ENCODE measurements around the gene SLC22A23. TPM values are rescaled to one million over a fixed set of nuclear protein-coding genes. Genes with fewer than 3 reads are reported as not detected.

SLC22A23 gene
- total RNA-seq, 1 experiment from 2014 or later = 38.2 TPM

GRCh38 chr6:3397229-3398164 lies 59.4 kb downstream of the SLC22A23 start:
- DNase-seq (ENCODE audit: low spot score) = no peak
- 0 out of 2 replicates have a peak, but pooled peaks cover 2% of the 10 kb centered on the region for H3K36me3 Mint-ChIP-seq
- CTCF ChIA-PET = interaction anchor here (1.0 to 1.8 kb wide), 3 partner anchors 14 to 352 kb away, joined by 3 to 5 read pairs (median 3); no protein-coding TSS in a partner anchor
- no peak for ATAC-seq
- H3K27me3 Mint-ChIP-seq (ENCODE audit: low read depth) = no peaks in the 10 kb centered on the region
- POLR2A ChIA-PET = no interaction called here
- H3K9me3 Mint-ChIP-seq = no peaks in the 10 kb centered on the region
- peak overlapping the region; percentile 74; the same call in 1 of the 2 replicates for H3K27ac Mint-ChIP-seq
- H3K4me3 Mint-ChIP-seq = no peak overlapping the region
- H3K4me1 Mint-ChIP-seq = peaks cover 29% of the 10 kb centered on the region
- no peak for TF ChIP-seq RELA (CRISPR knock-in tag; IDR thresholded peaks at IDR 0.05; ENCODE audit: borderline replicate concordance)

GRCh38 chr6:3396503-3397180 lies 60.2 kb downstream of the SLC22A23 start:
- TF ChIP-seq FOXJ3 (CRISPR knock-in tag; IDR thresholded peaks at IDR 0.05; ENCODE audit: borderline replicate concordance) = no peak
- no peak for TF ChIP-seq TP53 (CRISPR knock-in tag; IDR thresholded peaks at IDR 0.05)
- TF ChIP-seq ZNF281 (CRISPR knock-in tag; IDR thresholded peaks at IDR 0.05) = no peak
- no peak for TF ChIP-seq ARID4B (CRISPR knock-in tag; IDR thresholded peaks at IDR 0.05; ENCODE audit: borderline replicate concordance)
- TF ChIP-seq ZNF416 (CRISPR knock-in tag; IDR thresholded peaks at IDR 0.05) = no peak
- ChIA-PET CTCF (interaction anchor here (1.0 to 1.8 kb wide), 4 partner anchors 14 to 352 kb away, joined by 3 to 5 read pairs (median 4); no protein-coding TSS in a partner anchor), POLR2A (no interaction called here)
- no peaks in the 10 kb centered on the region for H3K36me3 Mint-ChIP-seq
- no peaks in the 10 kb centered on the region for H3K27me3 Mint-ChIP-seq (ENCODE audit: low read depth)
- peaks cover 24% of the 10 kb centered on the region for H3K4me1 Mint-ChIP-seq
- H3K4me3 Mint-ChIP-seq = no peak overlapping the region
- ATAC-seq (no peak), DNase-seq (ENCODE audit: low spot score) (no peak)
- H3K9me3 Mint-ChIP-seq = no peaks in the 10 kb centered on the region
- H3K27ac Mint-ChIP-seq = peak overlapping the region; percentile 74; the same call in 1 of the 2 replicates

- ATAC-seq (no peak), DNase-seq (ENCODE audit: low spot score) (no peak)
- POLR2A ChIA-PET = no interaction called here
- peaks cover 24% of the 10 kb centered on the region for H3K4me1 Mint-ChIP-seq
- H3K36me3 Mint-ChIP-seq = 0 out of 2 replicates have a peak, but pooled peaks cover 3% of the 10 kb centered on the region
- no peak overlapping the region for H3K4me3 Mint-ChIP-seq
- no peaks in the 10 kb centered on the region for H3K27me3 Mint-ChIP-seq (ENCODE audit: low read depth)
- CTCF ChIA-PET = no interaction called here
- H3K9me3 Mint-ChIP-seq = no peaks in the 10 kb centered on the region
- H3K27ac Mint-ChIP-seq = no peak overlapping the region
- TF ChIP-seq ZNF317 (CRISPR knock-in tag; IDR thresholded peaks at IDR 0.05; ENCODE audit: borderline replicate concordance, low read depth) (no peak), EMX1 (CRISPR knock-in tag; IDR thresholded peaks at IDR 0.05) (no peak), NFATC4 (CRISPR knock-in tag; IDR thresholded peaks at IDR 0.05) (no peak), ESRRA (CRISPR knock-in tag; IDR thresholded peaks at IDR 0.05; ENCODE audit: borderline replicate concordance) (no peak), CREB1 (CRISPR knock-in tag; IDR thresholded peaks at IDR 0.05) (no peak), TCF7 (CRISPR knock-in tag; IDR thresholded peaks at IDR 0.05; ENCODE audit: low read depth) (no peak), CDX4 (CRISPR knock-in tag; IDR thresholded peaks at IDR 0.05; ENCODE audit: borderline replicate concordance) (no peak), NFYB (CRISPR knock-in tag; conservative IDR thresholded peaks at IDR 0.05; ENCODE audit: low read depth) (no peak), CTCF (IDR thresholded peaks at IDR 0.05) (no peak), NFE2L1 (CRISPR knock-in tag; IDR thresholded peaks at IDR 0.05) (no peak), ZNF263 (CRISPR knock-in tag; IDR thresholded peaks at IDR 0.05; ENCODE audit: low read depth) (no peak), RORB (CRISPR knock-in tag; IDR thresholded peaks at IDR 0.05) (no peak), ETV6 (CRISPR knock-in tag; IDR thresholded peaks at IDR 0.05) (no peak), NR3C1 (CRISPR knock-in tag; conservative IDR thresholded peaks at IDR 0.05; ENCODE audit: low read depth) (no peak)
These were observed 62.2 kb downstream of the SLC22A23 start for GRCh38 chr6:3394671-3395070.
